K562 (cell line): ENCODE results near the gene ME3. TPM values are rescaled to one million over a fixed set of nuclear protein-coding genes. Genes with fewer than 3 reads are reported as not detected.
A peak's percentile ranks its signal among the peaks of the same experiment; 100 is the strongest.
"Not testable (repeated sequence)": the region's sequence is repeated elsewhere in the genome, so short reads cannot be mapped to it uniquely, and the experiment has no call there.

Experiments
- ATAC-seq: fragments of 200-7000 bp; cut with Tn5 transposase; 3 replicates; pipeline ENCODE4 v1.9.1; 2020; ENCODE audit warnings: moderate library complexity
- BruUV-seq: library from RNA; stranded (reverse); fragments of 400-500 nt; replicated peaks from 2 replicates; lab custom pipeline; 2021; lab: Mats Ljungman, UMichigan
- CTCF ChIA-PET: fragments of 300-600 bp; formaldehyde crosslinking; extraction: SDS; loops from one replicate; lab custom pipeline; 2021; ENCODE audit warnings: low intra/inter-chr PET ratio; lab: Yijun Ruan, JAX
- POLR2A ChIA-PET: fragments of 300-600, 350-650 bp; sonication (Branson Sonifier 250); formaldehyde crosslinking; extraction: SDS; loops from one replicate; lab custom pipeline; 2021; ENCODE audit warnings: antibody characterized with exemption, inconsistent platforms; lab: Yijun Ruan, JAX
- DNase-seq, 4 experiments: peaks; one replicate each; pipeline versions ENCODE4 v3.0.0 to v3.0.0-alpha.2; 2011 to 2018; ENCODE audit warnings: low spot score in 3 of 4, mixed read lengths in 3 of 4; ENCODE audit errors: extremely low read depth in 1 of 4
- FAIRE-seq: peaks from 2 replicates; lab custom pipeline; 2011; peaks lifted over from hg19 to GRCh38; lab: Jason Lieb, UNC
- H2AFZ ChIP-seq: 2 replicates; pipeline ENCODE4 v1.6.0; 2011; ENCODE audit warnings: low read depth, low read length, control low read depth, inconsistent platforms
- H3K27ac ChIP-seq: fragments of 200-600 bp; 3 replicates; pipeline ENCODE4 v1.8.0; 2011; ENCODE audit warnings: low read depth, mild to moderate bottlenecking, control low read depth, inconsistent platforms, low read length, moderate library complexity, mixed read lengths; ENCODE audit errors: extremely low read depth
- H3K27me3 ChIP-seq, 2 experiments: fragments of 300-600 bp in 1 of 2; 2 replicates in 1 of 2; 3 replicates in 1 of 2; pipeline versions ENCODE4 v1.6.0 to v1.8.0; 2011; ENCODE audit warnings: inconsistent platforms in 2 of 2, low read length in 2 of 2, mild to moderate bottlenecking in 1 of 2, mixed read lengths in 1 of 2, moderate library complexity in 1 of 2; ENCODE audit not compliant: control insufficient read depth in 2 of 2, insufficient read depth in 2 of 2
- H3K36me3 ChIP-seq: fragments of 300-600 bp; 3 replicates; pipeline ENCODE4 v1.8.0; 2011; ENCODE audit warnings: mild to moderate bottlenecking, low read length, inconsistent platforms; ENCODE audit not compliant: control insufficient read depth, insufficient read depth
- H3K4me1 ChIP-seq, 2 experiments: fragments of 200-600 bp in 1 of 2; replicated peaks in 1 of 2; 2 replicates in 1 of 2; 3 replicates in 1 of 2; pipeline versions ENCODE4 v1.5.1 to v1.8.0; 2011; ENCODE audit warnings: inconsistent platforms in 2 of 2, low read length in 2 of 2, mild to moderate bottlenecking in 1 of 2, mixed read lengths in 1 of 2, moderate library complexity in 1 of 2; ENCODE audit not compliant: control insufficient read depth in 2 of 2, insufficient read depth in 2 of 2
- H3K4me2 ChIP-seq: 2 replicates; pipeline ENCODE4 v1.6.1; 2011; ENCODE audit warnings: low read length, control low read depth, inconsistent platforms, mixed read lengths; ENCODE audit not compliant: insufficient read depth
- H3K4me3 ChIP-seq: fragments of 200-600 bp; sonication (generic), shearing (Covaris generic); 2 replicates; pipeline ENCODE4 v1.5.1; 2016; ENCODE audit warnings: control low read depth, inconsistent platforms
- H3K79me2 ChIP-seq: fragments of 200-600 bp; 3 replicates; pipeline ENCODE4 v1.8.0; 2011; ENCODE audit warnings: low read length, inconsistent platforms; ENCODE audit not compliant: control insufficient read depth, insufficient read depth
- H3K9ac ChIP-seq, 2 experiments: 2 replicates each; pipeline versions ENCODE4 v1.6.0 to v1.6.1; 2011; ENCODE audit warnings: low read depth in 2 of 2, low read length in 2 of 2, control low read depth in 1 of 2, inconsistent platforms in 1 of 2, mild to moderate bottlenecking in 1 of 2, mixed read lengths in 1 of 2; ENCODE audit not compliant: insufficient read depth in 1 of 2
- H3K9me1 ChIP-seq: one replicate; pipeline ENCODE4 v1.6.0; 2011; ENCODE audit warnings: inconsistent platforms, mild to moderate bottlenecking, low read length, moderate library complexity; ENCODE audit not compliant: control insufficient read depth, insufficient read depth
- H3K9me3 ChIP-seq: replicated peaks from 2 replicates; pipeline ENCODE4 v1.5.1; 2011; ENCODE audit warnings: low read depth, low read length, inconsistent platforms; ENCODE audit not compliant: control insufficient read depth, insufficient read depth
- H4K20me1 ChIP-seq: replicated peaks from 2 replicates; pipeline ENCODE4 v1.6.1; 2011; ENCODE audit warnings: low read length, inconsistent platforms, mixed read lengths; ENCODE audit not compliant: control insufficient read depth, insufficient read depth
- ARID1B ChIP-seq: fragments of 450-650 bp; IDR thresholded peaks from 2 replicates; pipeline ENCODE4 v1.6.1; 2016; ENCODE audit warnings: antibody characterized with exemption, mild to moderate bottlenecking, inconsistent platforms
- CBFA2T2 ChIP-seq: fragments of 450-650 bp; conservative IDR thresholded peaks from 2 replicates; pipeline ENCODE4 v1.6.1; 2017; ENCODE audit warnings: mild to moderate bottlenecking
- CBFA2T3 ChIP-seq: fragments of 450-650 bp; IDR thresholded peaks from 2 replicates; pipeline ENCODE4 v1.6.1; 2017
- CTBP1 ChIP-seq: fragments of 450-650 bp; IDR thresholded peaks from 2 replicates; pipeline ENCODE4 v1.6.1; 2016; ENCODE audit warnings: borderline replicate concordance
- CXXC5 ChIP-seq: fragments of 250-450 bp; sonication (Bioruptor Pico); IDR thresholded peaks from 2 replicates; pipeline ENCODE4 v1.8.0; 2022; ENCODE audit warnings: inconsistent platforms, mild to moderate bottlenecking, moderate library complexity
- SMAD4 ChIP-seq: fragments of 250-450 bp; sonication (Bioruptor Pico); conservative IDR thresholded peaks from 2 replicates; pipeline ENCODE4 v1.8.0; 2021; ENCODE audit warnings: inconsistent platforms, mild to moderate bottlenecking, moderate library complexity
- TAL1 ChIP-seq: fragments of 450-650 bp; IDR thresholded peaks from 2 replicates; pipeline ENCODE4 v1.6.1; 2016; ENCODE audit warnings: mild to moderate bottlenecking
- TCF3 ChIP-seq: sonication (generic); formaldehyde crosslinking; IDR thresholded peaks from 2 replicates; pipeline ENCODE4 v1.4.0; 2020; ENCODE audit warnings: mild to moderate bottlenecking, missing genetic modification reagents
- TEAD1 ChIP-seq, 2 experiments: fragments of 450-650 bp in 1 of 2; sonication (generic) in 1 of 2; formaldehyde crosslinking; IDR thresholded peaks; 2 replicates each; pipeline versions ENCODE4 v1.4.0 to v1.8.0; 2020 to 2022; ENCODE audit warnings: mild to moderate bottlenecking in 2 of 2, missing genetic modification reagents in 1 of 2
- TEAD4 ChIP-seq, 2 experiments: sonication (generic) in 1 of 2; formaldehyde crosslinking in 1 of 2; IDR thresholded peaks; 2 replicates each; pipeline versions ENCODE4 v1.6.1 to v1.8.0; 2012 to 2022; ENCODE audit warnings: borderline replicate concordance in 1 of 2, inconsistent platforms in 1 of 2, low read length in 1 of 2, mild to moderate bottlenecking in 1 of 2, missing genetic modification reagents in 1 of 2
- WGBS: fragments of 100-300 bp; shearing (Covaris generic); methylation state at CpG from one replicate; pipeline ENCODE4 v1.1.6; 2016; ENCODE audit warnings: low coverage, mixed read lengths; ENCODE audit not compliant: insufficient coverage; ENCODE audit errors: missing lambda C conversion rate; 5-methylcytosine and 5-hydroxymethylcytosine counted together
- in situ Hi-C: fragments of 300-500 bp; cut with MboI; formaldehyde crosslinking; loops from 4 replicates; pipeline ENCODE4 v1.15.0; 2018; ENCODE audit warnings: inconsistent platforms, mixed read lengths
- intact Hi-C: fragments of 100-400 bp; cut with micrococcal nuclease; formaldehyde crosslinking; loops from 2 replicates; pipeline ENCODE4 v1.14.2; 2022
- polyA plus RNA-seq, 8 experiments: library from polyadenylated mRNA; depleted of rRNA in 4 of 8; stranded (reverse) in 5 of 8; unstranded in 3 of 8; fragments of >200 nt; fragmentation: Nextera tagmentation in 2 of 8; fragmentation: Illumina TruSeq in 1 of 8; extraction: Ambion mirVana in 2 of 8; extraction: Trizol in 1 of 8; gene quantifications; 2 replicates each; pipeline versions ENCODE4 v1.2.1 to v1.2.3, GENCODE V29; 2011 to 2014; ENCODE audit warnings: inconsistent platforms in 1 of 8, missing spikeins in 1 of 8
- total RNA-seq, 7 experiments: library from RNA; depleted of rRNA in 6 of 7; stranded (reverse); fragments of >200 nt in 6 of 7; fragmentation: Illumina TruSeq in 2 of 7; extraction: Trizol in 2 of 7; gene quantifications; 2 replicates each; pipeline versions ENCODE4 v1.2.1 to v1.2.3, GENCODE V29; 2011 to 2021; ENCODE audit warnings: low replicate concordance in 1 of 7
- TF ChIP-seq, protein P1 (sequence below): sonication (generic); IDR thresholded peaks from 2 replicates; pipeline ENCODE4 v1.6.1; 2016

Gene ME3
- total and polyA plus RNA-seq, 9 of the 15 experiments (the other 6 are each of a cell fraction or from before 2014, with no cell fraction given): not detected

DNA sequence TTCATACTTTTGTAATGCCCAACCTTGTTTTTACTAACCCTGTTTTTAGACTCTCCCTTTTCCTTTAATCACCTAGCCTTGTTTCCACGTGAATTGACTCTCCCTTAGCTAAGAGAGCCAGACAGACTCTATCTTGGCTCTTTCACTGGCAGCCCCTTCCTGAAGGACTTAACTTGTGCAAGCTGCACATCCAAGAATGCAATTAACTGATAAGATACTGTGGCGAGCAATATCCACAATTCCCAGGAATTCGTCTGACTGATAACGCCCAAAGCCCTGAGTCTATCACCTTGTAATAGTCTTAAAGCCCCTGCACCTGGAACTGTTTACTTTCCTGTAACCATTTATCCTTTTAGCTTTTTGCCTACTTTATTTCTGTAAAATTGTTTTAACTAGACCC, 248.9 kb downstream of the ME3 start:
- TF ChIP-seq CBFA2T2 (peak; percentile 54), TEAD1 (CRISPR knock-in tag; IDR thresholded peaks at IDR 0.05) (peak in 1 of 2 experiments; percentile 82; a peak in 2 of 4 replicates), CTBP1 (peak; percentile 81; the same call in 1 of the 2 replicates), CBFA2T3 (peak; percentile 59), TCF3 (CRISPR knock-in tag) (peak; percentile 67), ARID1B (peak; percentile 49), TAL1 (peak; percentile 45), CXXC5 (CRISPR knock-in tag) (peak; percentile 40; the same call in 1 of the 2 replicates), TEAD4 (IDR thresholded peaks at IDR 0.05; ENCODE audit: low read length) (peak; percentile 46; the same call in 1 of the 2 replicates), SMAD4 (CRISPR knock-in tag) (peak; percentile 81)
- TF ChIP-seq, protein P1, sequence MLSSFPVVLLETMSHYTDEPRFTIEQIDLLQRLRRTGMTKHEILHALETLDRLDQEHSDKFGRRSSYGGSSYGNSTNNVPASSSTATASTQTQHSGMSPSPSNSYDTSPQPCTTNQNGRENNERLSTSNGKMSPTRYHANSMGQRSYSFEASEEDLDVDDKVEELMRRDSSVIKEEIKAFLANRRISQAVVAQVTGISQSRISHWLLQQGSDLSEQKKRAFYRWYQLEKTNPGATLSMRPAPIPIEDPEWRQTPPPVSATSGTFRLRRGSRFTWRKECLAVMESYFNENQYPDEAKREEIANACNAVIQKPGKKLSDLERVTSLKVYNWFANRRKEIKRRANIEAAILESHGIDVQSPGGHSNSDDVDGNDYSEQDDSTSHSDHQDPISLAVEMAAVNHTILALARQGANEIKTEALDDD: peak; percentile 21; the same call in 1 of the 2 replicates
- H3K9me1 ChIP-seq; H3K9me3 ChIP-seq; in situ Hi-C loops; BruUV-seq; H2AFZ ChIP-seq; H3K27me3 ChIP-seq; H3K79me2 ChIP-seq; H3K4me3 ChIP-seq; H4K20me1 ChIP-seq; H3K9ac ChIP-seq; intact Hi-C loops; H3K36me3 ChIP-seq; ATAC-seq; CTCF ChIA-PET; H3K27ac ChIP-seq; FAIRE-seq; POLR2A ChIA-PET; TF ChIP-seq TEAD4 (CRISPR knock-in tag; IDR thresholded peaks at IDR 0.05; ENCODE audit: borderline replicate concordance): not testable (repeated sequence)
- Histone ChIP-seq H3K4me2 (peak overlapping the region; percentile 24; the same call in 1 of the 2 replicates), H3K4me1 (peaks cover 0 to 12% of the 10 kb centered on the region in 2 experiments; a peak in 3 of 5 replicates)
- peak in 1 of 4 experiments; percentile 32 for DNase-seq
- 0% methylated on average over 4 of the region's 4 CpGs for WGBS
